Kidney (tissue), 14 donors: ENCODE data around the gene KRTAP22-1. TPM values are rescaled to one million over a fixed set of nuclear protein-coding genes. Genes with fewer than 3 reads are reported as not detected.

Source experiments
- DNase-seq, 5 donors: peaks; one replicate each; pipeline ENCODE4 v3.0.0-alpha.2; 2013 to 2020
- FAIRE-seq: peaks from 2 replicates; lab custom pipeline; 2012; peaks lifted over from hg19 to GRCh38; lab: Jason Lieb, UNC
- H3K27ac ChIP-seq, 2 donors: one replicate each; pipeline ENCODE4 v1.7.0; 2013; ENCODE audit warnings: low read depth in 2 of 2, low read length in 2 of 2, inconsistent platforms in 1 of 2
- H3K27me3 ChIP-seq: one replicate; pipeline ENCODE4 v1.7.1; 2013; ENCODE audit warnings: low read length, inconsistent platforms; ENCODE audit not compliant: control insufficient read depth, insufficient read depth
- H3K36me3 ChIP-seq, 3 donors: one replicate each; pipeline versions ENCODE4 v1.7.0 to v1.7.1; 2013; ENCODE audit warnings: low read length in 3 of 3, control low read depth in 1 of 3, inconsistent platforms in 1 of 3; ENCODE audit not compliant: insufficient read depth in 3 of 3, control insufficient read depth in 2 of 3
- H3K4me1 ChIP-seq, 3 donors: one replicate each; pipeline versions ENCODE4 v1.7.0 to v1.7.1; 2013; ENCODE audit warnings: low read length in 3 of 3, inconsistent platforms in 1 of 3, low read depth in 1 of 3; ENCODE audit not compliant: control insufficient read depth in 2 of 3, insufficient read depth in 2 of 3
- H3K4me3 ChIP-seq, 3 donors: one replicate each; pipeline versions ENCODE4 v1.7.0 to v1.8.1; 2013; ENCODE audit warnings: low read length in 3 of 3, control low read depth in 1 of 3, inconsistent platforms in 1 of 3
- H3K9ac ChIP-seq, 3 donors: one replicate each; pipeline versions ENCODE4 v1.7.0 to v1.7.1; 2013; ENCODE audit warnings: low read length in 3 of 3, control low read depth in 1 of 3, inconsistent platforms in 1 of 3
- H3K9me3 ChIP-seq, 3 donors: one replicate each; pipeline versions ENCODE4 v1.7.0 to v1.7.1; 2013; ENCODE audit warnings: low read length in 3 of 3, control low read depth in 1 of 3, inconsistent platforms in 1 of 3; ENCODE audit not compliant: control insufficient read depth in 2 of 3, insufficient read depth in 1 of 3
- CTCF ChIP-seq: IDR thresholded peaks from 3 replicates; pipeline ENCODE4 v1.5.1; 2012; ENCODE audit warnings: mild to moderate bottlenecking, moderate library complexity, borderline replicate concordance; ENCODE audit not compliant: insufficient read depth; ENCODE audit errors: extremely low read depth
- intact Hi-C: fragments of 100-400 bp; cut with DNase I; formaldehyde crosslinking; loops from one replicate; pipeline ENCODE4 v1.11.1; 2022
- polyA plus RNA-seq: library from polyadenylated mRNA; stranded (reverse); fragments of 350-450 nt; fragmentation: Illumina TruSeq; extraction: RNeasy Lipid Tissue Mini Kit (QIAGEN cat#74804); gene quantifications from one replicate; pipeline ENCODE4 v1.2.3, GENCODE V29; 2014; ENCODE audit warnings: low read depth, low replicate concordance; ENCODE audit not compliant: insufficient read depth
- total RNA-seq: library from RNA; stranded (reverse); fragmentation: NEBNext Ultra II Directional; extraction: Animal tissue kit (Norgen Biotek cat#: 25700); gene quantifications from one replicate; pipeline ENCODE4 v1.2.1, GENCODE V29; 2021
- donor health status: control.
- donor health status: control.
- donor health status: control.
- donor health status: control.
- donor health status: control.
- donor health status: DM: yes; HTN: yes; CAD: no.
- donor health status: Normal renal cell carcinoma (clear cell type).

Gene KRTAP22-1
- total and polyA plus RNA-seq, 2 donors from 2014 or later, result not detected

GRCh38 chr21:30605968-30606367, 5.1 kb downstream of the KRTAP22-1 start:
- no peaks in the 10 kb centered on the region for H3K27me3 ChIP-seq
- no peaks in the 10 kb centered on the region for H3K9me3 ChIP-seq
- no peaks in the 10 kb centered on the region for H3K36me3 ChIP-seq
- DNase-seq (no peak), FAIRE-seq (no peak)
- H3K4me3 ChIP-seq, result no peak overlapping the region
- intact Hi-C loops, result no loop called here
- no peak for TF ChIP-seq CTCF
- H3K4me1 ChIP-seq, result no peaks in the 10 kb centered on the region
- no peak overlapping the region for H3K9ac ChIP-seq
- H3K27ac ChIP-seq, result no peak overlapping the region

GRCh38 chr21:30612132-30612531, 11.2 kb downstream of the KRTAP22-1 start:
- Histone ChIP-seq H3K36me3 (no peaks in the 10 kb centered on the region), H3K9ac (no peak overlapping the region), H3K4me3 (no peak overlapping the region), H3K27me3 (no peaks in the 10 kb centered on the region), H3K4me1 (no peaks in the 10 kb centered on the region), H3K27ac (no peak overlapping the region), H3K9me3 (no peaks in the 10 kb centered on the region)
- FAIRE-seq, result no peak
- TF ChIP-seq CTCF, result no peak
- no peak for DNase-seq
- intact Hi-C loops, result no loop called here

- no peak within 1 kb of the TSS for H3K9ac ChIP-seq
- DNase-seq, result no peak
- H3K36me3 ChIP-seq, result no peaks in the 10 kb centered on the region
- no peaks in the 10 kb centered on the region for H3K27me3 ChIP-seq
- TF ChIP-seq CTCF, result no peak
- H3K4me3 ChIP-seq, result no peak within 1 kb of the TSS
- no peaks in the 10 kb centered on the region for H3K4me1 ChIP-seq
- intact Hi-C loops, result no loop called here
- no peak for FAIRE-seq
- no peaks in the 10 kb centered on the region for H3K9me3 ChIP-seq
- H3K27ac ChIP-seq, result no peak within 1 kb of the TSS
Observed at GRCh38 chr21:30613836-30614235, 12.9 kb downstream of the KRTAP22-1 start, which contains the start of gene KRTAP6-1. KRTAP6-1 (minus strand) TSS chr21:30613930; CDS start chr21:30613904, 26 bp downstream.

GRCh38 chr21:30615199-30615598, 14.3 kb downstream of the KRTAP22-1 start:
- intact Hi-C loops, result no loop called here
- no peak for DNase-seq
- Histone ChIP-seq H3K27ac (no peak overlapping the region), H3K4me1 (no peaks in the 10 kb centered on the region), H3K27me3 (no peaks in the 10 kb centered on the region), H3K9me3 (no peaks in the 10 kb centered on the region), H3K4me3 (no peak overlapping the region), H3K9ac (no peak overlapping the region), H3K36me3 (no peaks in the 10 kb centered on the region)
- no peak for TF ChIP-seq CTCF
- no peak for FAIRE-seq
